Osteoblast (primary cell): ENCODE results near the gene POU2AF1. TPM values are rescaled to one million over a fixed set of nuclear protein-coding genes. Genes with fewer than 3 reads are reported as not detected.

Experiments
- DNase-seq: peaks from one replicate; pipeline ENCODE4 v3.0.0; 2011; ENCODE audit warnings: low spot score, mixed read lengths; ENCODE audit not compliant: insufficient read length; ENCODE audit errors: missing footprints
- H2AFZ ChIP-seq: 2 replicates; pipeline ENCODE4 v1.6.0; 2011; ENCODE audit warnings: mild to moderate bottlenecking, low read length
- H3K27ac ChIP-seq: 2 replicates; pipeline ENCODE4 v1.5.1; 2011; ENCODE audit warnings: mild to moderate bottlenecking, low read depth, low read length, moderate library complexity
- H3K27me3 ChIP-seq: 2 replicates; pipeline ENCODE4 v1.6.0; 2012; ENCODE audit warnings: mild to moderate bottlenecking, control low read depth, inconsistent platforms, low read length, moderate library complexity; ENCODE audit not compliant: insufficient read depth
- H3K36me3 ChIP-seq: 2 replicates; pipeline ENCODE4 v1.5.1; 2011; ENCODE audit warnings: mild to moderate bottlenecking, low read length, control low read depth, moderate library complexity; ENCODE audit not compliant: insufficient read depth
- H3K4me1 ChIP-seq: 2 replicates; pipeline ENCODE4 v1.5.1; 2011; ENCODE audit warnings: mild to moderate bottlenecking, low read length, control low read depth, moderate library complexity; ENCODE audit not compliant: insufficient read depth
- H3K4me2 ChIP-seq: 2 replicates; pipeline ENCODE4 v1.6.0; 2011; ENCODE audit warnings: mild to moderate bottlenecking, low read length; ENCODE audit not compliant: insufficient read depth
- H3K4me3 ChIP-seq: fragments of 200-600 bp; sonication (generic); 3 replicates; pipeline ENCODE4 v1.5.1; 2012; ENCODE audit warnings: mild to moderate bottlenecking, low read length, inconsistent platforms; ENCODE audit not compliant: insufficient read depth
- H3K79me2 ChIP-seq: 2 replicates; pipeline ENCODE4 v1.6.0; 2012; ENCODE audit warnings: mild to moderate bottlenecking, low read length, control low read depth, inconsistent platforms; ENCODE audit not compliant: insufficient read depth
- H3K9me3 ChIP-seq: 2 replicates; pipeline ENCODE4 v1.5.1; 2011; ENCODE audit warnings: low read depth, low read length, control low read depth
- H4K20me1 ChIP-seq: 2 replicates; pipeline ENCODE4 v1.6.0; 2012; ENCODE audit warnings: mild to moderate bottlenecking, low read length, control low read depth; ENCODE audit not compliant: insufficient read depth
- total RNA-seq: library from RNA; depleted of rRNA; stranded (reverse); fragments of >200 nt; gene quantifications from 2 replicates; pipeline ENCODE4 v1.2.3, GENCODE V29; 2012
- TF ChIP-seq, protein P1 (sequence below): IDR thresholded peaks from 2 replicates; pipeline ENCODE4 v1.5.1; 2011; ENCODE audit warnings: mild to moderate bottlenecking, low read depth, low read length, moderate library complexity; ENCODE audit errors: extremely low read depth

The POU2AF1 gene
- total RNA-seq, 1 donor: not detected

DNA sequence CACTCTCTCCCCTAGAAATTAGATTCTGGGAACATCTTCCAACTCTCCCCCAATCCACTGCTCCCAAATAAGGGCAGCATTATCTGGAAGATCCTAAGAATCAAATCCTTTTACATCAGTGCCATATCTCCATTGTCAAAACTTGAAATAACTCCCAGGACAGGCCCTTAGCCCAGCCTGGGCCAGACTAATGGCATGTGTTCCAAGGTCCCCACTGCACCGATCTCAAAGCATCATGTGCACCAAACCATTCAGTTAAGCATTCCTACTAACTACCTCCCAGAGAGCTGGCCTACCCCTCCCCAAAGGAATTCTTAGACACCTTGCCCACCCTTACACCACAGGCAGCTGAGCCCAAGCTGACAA lies 44.2 kb upstream of the POU2AF1 start:
- H3K36me3 ChIP-seq: no peaks in the 10 kb centered on the region
- H3K4me3 ChIP-seq: no peak overlapping the region
- H3K9me3 ChIP-seq: no peaks in the 10 kb centered on the region
- H2AFZ ChIP-seq: no peak overlapping the region
- H3K4me1 ChIP-seq: no peaks in the 10 kb centered on the region
- peaks cover 8% of the 10 kb centered on the region for H3K27me3 ChIP-seq
- H3K79me2 ChIP-seq: no peaks in the 10 kb centered on the region
- TF ChIP-seq, protein P1, sequence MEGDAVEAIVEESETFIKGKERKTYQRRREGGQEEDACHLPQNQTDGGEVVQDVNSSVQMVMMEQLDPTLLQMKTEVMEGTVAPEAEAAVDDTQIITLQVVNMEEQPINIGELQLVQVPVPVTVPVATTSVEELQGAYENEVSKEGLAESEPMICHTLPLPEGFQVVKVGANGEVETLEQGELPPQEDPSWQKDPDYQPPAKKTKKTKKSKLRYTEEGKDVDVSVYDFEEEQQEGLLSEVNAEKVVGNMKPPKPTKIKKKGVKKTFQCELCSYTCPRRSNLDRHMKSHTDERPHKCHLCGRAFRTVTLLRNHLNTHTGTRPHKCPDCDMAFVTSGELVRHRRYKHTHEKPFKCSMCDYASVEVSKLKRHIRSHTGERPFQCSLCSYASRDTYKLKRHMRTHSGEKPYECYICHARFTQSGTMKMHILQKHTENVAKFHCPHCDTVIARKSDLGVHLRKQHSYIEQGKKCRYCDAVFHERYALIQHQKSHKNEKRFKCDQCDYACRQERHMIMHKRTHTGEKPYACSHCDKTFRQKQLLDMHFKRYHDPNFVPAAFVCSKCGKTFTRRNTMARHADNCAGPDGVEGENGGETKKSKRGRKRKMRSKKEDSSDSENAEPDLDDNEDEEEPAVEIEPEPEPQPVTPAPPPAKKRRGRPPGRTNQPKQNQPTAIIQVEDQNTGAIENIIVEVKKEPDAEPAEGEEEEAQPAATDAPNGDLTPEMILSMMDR: no peak
- no peaks in the 10 kb centered on the region for H4K20me1 ChIP-seq
- H3K4me2 ChIP-seq: no peak overlapping the region
- H3K27ac ChIP-seq: no peak overlapping the region
- no peak for DNase-seq

GRCh38 chr11:111422494-111423249 lies 43.6 kb upstream of the POU2AF1 start:
- H3K9me3 ChIP-seq: no peaks in the 10 kb centered on the region
- no peaks in the 10 kb centered on the region for H3K36me3 ChIP-seq
- H3K4me1 ChIP-seq: no peaks in the 10 kb centered on the region
- H3K4me3 ChIP-seq: no peak overlapping the region
- TF ChIP-seq, protein P1: peak; percentile 64
- no peaks in the 10 kb centered on the region for H4K20me1 ChIP-seq
- no peaks in the 10 kb centered on the region for H3K79me2 ChIP-seq
- H3K27ac ChIP-seq: no peak overlapping the region
- H2AFZ ChIP-seq: no peak overlapping the region
- no peak overlapping the region for H3K4me2 ChIP-seq
- H3K27me3 ChIP-seq: peaks cover 8% of the 10 kb centered on the region
- DNase-seq: no peak

DNA sequence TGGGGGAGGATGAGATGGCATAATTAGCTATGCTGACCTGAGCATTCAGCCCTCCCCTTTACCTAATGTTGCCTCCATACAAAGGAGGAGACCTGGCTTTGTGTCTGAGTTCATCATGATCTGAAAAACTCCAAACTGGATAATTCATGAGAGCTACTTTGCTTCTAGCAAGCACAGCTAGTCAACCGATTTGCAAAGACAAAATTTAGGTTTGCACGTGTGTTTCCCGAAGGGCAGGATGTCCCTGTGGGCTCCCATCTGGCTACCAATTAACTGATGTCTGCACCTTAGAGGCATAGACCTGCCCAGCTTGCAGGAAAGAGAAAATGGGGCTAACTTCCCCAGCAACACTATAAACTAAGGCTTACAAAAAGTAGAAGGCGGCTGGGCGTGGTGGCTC lies 42.2 kb upstream of the POU2AF1 start:
- Histone ChIP-seq H3K4me3 (no peak overlapping the region), H3K27ac (no peak overlapping the region), H4K20me1 (no peaks in the 10 kb centered on the region), H3K27me3 (peaks cover 6% of the 10 kb centered on the region), H3K4me1 (no peaks in the 10 kb centered on the region), H3K9me3 (no peaks in the 10 kb centered on the region), H3K79me2 (no peaks in the 10 kb centered on the region), H2AFZ (no peak overlapping the region), H3K36me3 (no peaks in the 10 kb centered on the region), H3K4me2 (no peak overlapping the region)
- TF ChIP-seq, protein P1: no peak
- no peak for DNase-seq

DNA sequence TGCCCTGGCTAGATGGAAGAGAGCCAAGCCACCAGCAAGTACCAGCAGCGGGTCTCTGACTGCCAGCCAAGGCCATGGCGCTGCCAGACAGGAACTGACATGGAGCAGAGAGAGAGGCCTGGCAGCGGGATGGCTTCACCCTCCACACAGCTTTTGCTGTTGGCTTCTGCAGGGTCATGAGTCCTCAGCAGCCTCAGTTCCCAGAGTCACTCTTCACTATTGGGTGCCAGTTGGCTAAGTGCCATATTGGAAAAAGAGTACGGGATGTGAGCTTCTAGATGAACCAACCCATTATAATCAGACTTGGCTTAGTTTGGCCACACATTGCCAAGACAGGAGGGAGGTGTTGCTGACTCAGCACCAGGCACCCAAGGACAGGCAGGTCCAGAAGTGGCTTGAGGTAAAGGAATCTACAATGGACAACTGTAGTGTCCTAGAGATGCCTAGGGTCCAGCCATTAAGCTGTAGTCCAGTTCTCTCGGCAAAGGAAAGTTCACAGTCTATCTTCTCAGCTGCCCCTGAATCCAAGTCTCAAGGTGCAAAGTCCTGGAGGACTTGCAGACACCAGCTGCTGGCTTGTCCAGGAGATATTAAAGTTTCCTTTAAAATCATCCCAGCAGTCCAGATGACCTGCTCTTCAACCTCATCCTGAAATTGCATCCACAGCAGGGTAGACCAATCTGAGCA lies 40.7 kb upstream of the POU2AF1 start:
- H3K79me2 ChIP-seq: no peaks in the 10 kb centered on the region
- no peak overlapping the region for H2AFZ ChIP-seq
- TF ChIP-seq, protein P1: no peak
- no peak for DNase-seq
- no peak overlapping the region for H3K4me2 ChIP-seq
- no peak overlapping the region for H3K4me3 ChIP-seq
- H3K27me3 ChIP-seq: peaks cover 6% of the 10 kb centered on the region
- H3K27ac ChIP-seq: no peak overlapping the region
- no peaks in the 10 kb centered on the region for H4K20me1 ChIP-seq
- H3K9me3 ChIP-seq: no peaks in the 10 kb centered on the region
- no peaks in the 10 kb centered on the region for H3K36me3 ChIP-seq
- no peaks in the 10 kb centered on the region for H3K4me1 ChIP-seq
